Psoas muscle (tissue), 8 donors: Measurements from ENCODE around the gene TREML2. TPM values are rescaled to one million over a fixed set of nuclear protein-coding genes. Genes with fewer than 3 reads are reported as not detected.

Experiments
- ATAC-seq, 4 donors: fragments of 200-7000 bp; cut with Tn5 transposase; one replicate each; pipeline ENCODE4 v1.9.1; 2020; ENCODE audit warnings: moderate library complexity in 3 of 4, mild to moderate bottlenecking in 2 of 4
- DNase-seq, 2 donors: peaks; one replicate each; pipeline ENCODE4 v3.0.0-alpha.2; 2020
- H3K27ac ChIP-seq: fragments of 200-600 bp; one replicate; pipeline ENCODE4 v1.8.0; 2022
- H3K27me3 ChIP-seq, 3 donors: fragments of 200-600 bp in 1 of 3; one replicate each; pipeline versions ENCODE4 v1.6.1 to v1.8.0; 2013 to 2022; ENCODE audit warnings: low read length in 2 of 3, mild to moderate bottlenecking in 2 of 3, moderate library complexity in 1 of 3; ENCODE audit not compliant: insufficient read depth in 3 of 3
- H3K36me3 ChIP-seq, 2 donors: fragments of 200-600 bp in 1 of 2; one replicate each; pipeline versions ENCODE4 v1.6.1 to v1.8.0; 2013 to 2022; ENCODE audit warnings: low read depth in 1 of 2, mild to moderate bottlenecking in 1 of 2, moderate library complexity in 1 of 2; ENCODE audit not compliant: insufficient read depth in 1 of 2
- H3K4me1 ChIP-seq: fragments of 200-600 bp; one replicate; pipeline ENCODE4 v1.8.0; 2022
- H3K4me3 ChIP-seq: fragments of 200-600 bp; one replicate; pipeline ENCODE4 v1.8.0; 2022; ENCODE audit warnings: mild to moderate bottlenecking
- H3K9me3 ChIP-seq: fragments of 200-600 bp; one replicate; pipeline ENCODE4 v1.8.0; 2022
- CTCF ChIP-seq: fragments of 200-600 bp; IDR thresholded peaks from one replicate; pipeline ENCODE4 v1.8.0; 2022; ENCODE audit warnings: antibody characterized with exemption
- WGBS, 3 donors: extraction: QIAGEN DNeasy Blood & Tissue Kit; methylation state at CpG; one replicate each; pipeline versions ENCODE4 v1.1.6 to v1.1.7; 2013; 5-methylcytosine and 5-hydroxymethylcytosine counted together
- intact Hi-C, 2 donors: fragments of 100-400 bp; cut with DNase I; formaldehyde crosslinking; loops; one replicate each; pipeline versions ENCODE4 v1.11.0 to v1.14.2; 2022
- polyA plus RNA-seq, 3 donors: library from polyadenylated mRNA; stranded (reverse); fragments of 200-250 nt; gene quantifications; one replicate each; pipeline ENCODE4 v1.2.3, GENCODE V29; 2013
- total RNA-seq, 4 donors: library from RNA; stranded (reverse); fragmentation: NEBNext Ultra II Directional in 2 of 4; extraction: Animal tissue kit (Norgen Biotek cat#: 25700) in 2 of 4; gene quantifications; one replicate each; pipeline versions ENCODE4 v1.2.1 to v1.2.4, GENCODE V29; 2021 to 2023
- donor health status: healthy with polysubstance abuse.
- donor health status: DM: no; HTN: no; CAD: no; lungs with moderate emphysema.
- donor health status: Bipolar disorder and iron deficiency.
- donor health status: healthy.
- donor health status: DM: yes; HTN: yes; CAD: no.
- donor health status: DM: no; HTN: no; CAD: no.
- donor health status: DM: no; HTN: no; CAD: no.
- donor health status: DM: yes; HTN: yes; CAD: no.

TREML2 gene
- total and polyA plus RNA-seq, 7 donors = 0.01 to 0.20 (median 0.08) TPM; not detected in 2

GRCh38 chr6:41153992-41154625 is 46.8 kb downstream of the TREML2 start, which contains the start of gene TREML1:
Gene TREML1, minus strand, starts transcription at chr6:41154347. Its CDS starts 59 bp downstream, at chr6:41154288.
- no peak for DNase-seq
- TF ChIP-seq CTCF = no peak
- WGBS, 3 donors = 60 to 67% (median 66%) methylated on average over 5 of the region's 5 CpGs
- H3K36me3 ChIP-seq = peaks cover 5 to 6% of the 10 kb centered on the region in 2 donors
- H3K9me3 ChIP-seq = no peaks in the 10 kb centered on the region
- intact Hi-C loops = loop anchor here in 1 of 2 donors (1.0 kb wide), 1 partner anchor 44 kb away; no protein-coding TSS in a partner anchor
- H3K27me3 ChIP-seq = peaks cover 0 to 2% (median 0%) of the 10 kb centered on the region in 3 donors
- H3K4me1 ChIP-seq = no peaks in the 10 kb centered on the region
- no peak for ATAC-seq
- no peak within 1 kb of the TSS for H3K27ac ChIP-seq
- no peak within 1 kb of the TSS for H3K4me3 ChIP-seq

- no peak overlapping the region for H3K27ac ChIP-seq
- ATAC-seq (no peak), DNase-seq (no peak)
- peaks cover 0 to under 1% (median 0%) of the 10 kb centered on the region in 3 donors for H3K27me3 ChIP-seq
- TF ChIP-seq CTCF = no peak
- 84 to 86% (median 85%) methylated on average over 3 to 4 of the region's 4 CpGs for WGBS, 3 donors
- H3K4me3 ChIP-seq = no peak overlapping the region
- H3K36me3 ChIP-seq = peaks cover 5 to 13% of the 10 kb centered on the region in 2 donors
- intact Hi-C loops = no loop called here
- no peaks in the 10 kb centered on the region for H3K4me1 ChIP-seq
- H3K9me3 ChIP-seq = no peaks in the 10 kb centered on the region
These were observed 47.5 kb downstream of the TREML2 start for GRCh38 chr6:41153451-41153850.

- WGBS, 3 donors = 89 to 96% (median 95%) methylated on average over 1 of the region's 1 CpG
- H3K36me3 ChIP-seq = peaks cover 5 to 28% of the 10 kb centered on the region in 2 donors
- no peak for ATAC-seq
These were observed 50.3 kb downstream of the TREML2 start for GRCh38 chr6:41150671-41151070.

GRCh38 chr6:41147917-41148316 is 53.0 kb downstream of the TREML2 start:
- Histone ChIP-seq H3K4me1 (no peaks in the 10 kb centered on the region), H3K27ac (no peak overlapping the region), H3K9me3 (no peaks in the 10 kb centered on the region), H3K4me3 (no peak overlapping the region), H3K36me3 (peaks cover 5 to 31% of the 10 kb centered on the region in 2 donors), H3K27me3 (no peaks in the 10 kb centered on the region)
- no peak for TF ChIP-seq CTCF
- no peak for ATAC-seq
- intact Hi-C loops = no loop called here
- DNase-seq = no peak
- 95 to 100% (median 97%) methylated on average over 1 of the region's 1 CpG for WGBS, 3 donors

More at GRCh38 chr6:41150671-41151070, 50.3 kb downstream of the TREML2 start:
- DNase-seq = no peak
- no peak for TF ChIP-seq CTCF
- H3K4me1 ChIP-seq = no peaks in the 10 kb centered on the region
- no peaks in the 10 kb centered on the region for H3K9me3 ChIP-seq
- H3K27ac ChIP-seq = no peak overlapping the region
- H3K27me3 ChIP-seq = no peaks in the 10 kb centered on the region
- H3K4me3 ChIP-seq = no peak overlapping the region
- intact Hi-C loops = no loop called here

Other genes starting within 250 kb of the TREML2 start
- gene UNC5CL, start 161.9 kb downstream of the TREML2 start, total RNA-seq = under 1 TPM; 0.14 to 0.43 (median 0.28) TPM
- under 1 TPM; 0.18 to 0.90 (median 0.33) TPM for gene UNC5CL, start 161.9 kb downstream of the TREML2 start, polyA plus RNA-seq
- under 1 TPM in 1 of 4 donors, not detected in 3; 0.27 TPM for gene TSPO2, start 158.7 kb downstream of the TREML2 start, total RNA-seq
- not detected for gene TSPO2, start 158.7 kb downstream of the TREML2 start, polyA plus RNA-seq
- gene APOBEC2, start 147.9 kb downstream of the TREML2 start, total RNA-seq = 100 to 1,000 TPM; 135 to 511 (median 272) TPM
- gene APOBEC2, start 147.9 kb downstream of the TREML2 start, polyA plus RNA-seq = 100 to 1,000 TPM in 1 of 3 donors, 10 to 100 TPM in 2; 16.4 to 141 (median 80.7) TPM
- 10 to 100 TPM; 13.5 to 23.4 (median 16.6) TPM for gene OARD1, start 128.8 kb downstream of the TREML2 start, total RNA-seq
- 10 to 100 TPM; 24.6 to 74.6 (median 52.3) TPM for gene OARD1, start 128.8 kb downstream of the TREML2 start, polyA plus RNA-seq
- 10 to 100 TPM; 11.8 to 14.1 (median 13.0) TPM for gene NFYA, start 128.2 kb downstream of the TREML2 start, total RNA-seq
- gene NFYA, start 128.2 kb downstream of the TREML2 start, polyA plus RNA-seq = 10 to 100 TPM in 2 of 3 donors, 1 to 10 TPM in 1; 2.7 to 14.2 (median 10.4) TPM
- under 1 TPM in 1 of 4 donors, not detected in 3; 0.39 TPM for gene TREML1, start 46.8 kb downstream of the TREML2 start, total RNA-seq
- gene TREML1, start 46.8 kb downstream of the TREML2 start, polyA plus RNA-seq = under 1 TPM in 1 of 3 donors, not detected in 2; 0.04 TPM
- under 1 TPM in 3 of 4 donors, not detected in 1; 0.42 to 0.73 (median 0.49) TPM for gene TREM2, start 38.0 kb downstream of the TREML2 start, total RNA-seq
- under 1 TPM; 0.12 to 0.38 (median 0.17) TPM for gene TREM2, start 38.0 kb downstream of the TREML2 start, polyA plus RNA-seq
- not detected for gene TREML4, start 27.2 kb upstream of the TREML2 start, total RNA-seq
- gene TREML4, start 27.2 kb upstream of the TREML2 start, polyA plus RNA-seq = under 1 TPM in 1 of 3 donors, not detected in 2; 0.01 TPM
- 1 to 10 TPM in 1 of 4 donors, under 1 TPM in 3; 0.54 to 3.0 (median 0.65) TPM for gene TREM1, start 85.5 kb upstream of the TREML2 start, total RNA-seq
- gene TREM1, start 85.5 kb upstream of the TREML2 start, polyA plus RNA-seq = 1 to 10 TPM in 1 of 3 donors, under 1 TPM in 2; 0.21 to 4.0 (median 0.26) TPM
- not detected for gene NCR2, start 134.5 kb upstream of the TREML2 start, total RNA-seq
- gene NCR2, start 134.5 kb upstream of the TREML2 start, polyA plus RNA-seq = not detected